Large intestine (tissue), 3 donors: ENCODE results near the gene GRIK3. TPM values are rescaled to one million over a fixed set of nuclear protein-coding genes. Genes with fewer than 3 reads are reported as not detected.

ENCODE experiments used
- DNase-seq, 2 donors: peaks; one replicate each; pipeline versions ENCODE4 v3.0.0 to v3.0.0-alpha.2; 2013
- H3K27ac ChIP-seq: one replicate; pipeline ENCODE4 v1.5.1; 2013; ENCODE audit warnings: low read length
- H3K27me3 ChIP-seq: 2 replicates; pipeline ENCODE4 v1.6.1; 2013; ENCODE audit warnings: low read length; ENCODE audit not compliant: control insufficient read depth, insufficient read depth
- H3K36me3 ChIP-seq: 2 replicates; pipeline ENCODE4 v1.6.1; 2013; ENCODE audit warnings: low read length; ENCODE audit not compliant: control insufficient read depth, insufficient read depth
- H3K4me1 ChIP-seq: one replicate; pipeline ENCODE4 v1.6.1; 2013; ENCODE audit warnings: low read length; ENCODE audit not compliant: control insufficient read depth, insufficient read depth
- H3K4me3 ChIP-seq: one replicate; pipeline ENCODE4 v1.5.1; 2013; ENCODE audit warnings: low read length
- H3K9me3 ChIP-seq: one replicate; pipeline ENCODE4 v1.6.1; 2013; ENCODE audit warnings: mild to moderate bottlenecking, low read depth, low read length, moderate library complexity; ENCODE audit not compliant: control insufficient read depth
- WGBS: methylation state at CpG from one replicate; pipeline ENCODE4 v1.1.5; 2013; ENCODE audit warnings: low lambda C conversion rate; ENCODE audit not compliant: insufficient coverage; 5-methylcytosine and 5-hydroxymethylcytosine counted together
- polyA plus RNA-seq: library from polyadenylated mRNA; unstranded; fragments of 120-200 nt; gene quantifications from one replicate; pipeline ENCODE4 v1.2.1, GENCODE V29; 2013

Gene GRIK3
- polyA plus RNA-seq, 1 donor = 4.5 TPM

- no CpG with 5 or more reads among the region's 7 CpGs for WGBS
- no peak overlapping the region for H3K27ac ChIP-seq
- H3K27me3 ChIP-seq = no peaks in the 10 kb centered on the region
Measured at GRCh38 chr1:37051346-37051745, 17.0 kb upstream of the GRIK3 start.

GRCh38 chr1:37047542-37047941 lies 13.2 kb upstream of the GRIK3 start:
- 97% methylated on average over 5 of the region's 19 CpGs for WGBS
- no peaks in the 10 kb centered on the region for H3K4me1 ChIP-seq
- H3K4me3 ChIP-seq = no peak overlapping the region
- no peaks in the 10 kb centered on the region for H3K9me3 ChIP-seq
- H3K36me3 ChIP-seq = no peaks in the 10 kb centered on the region
- peaks cover 7% of the 10 kb centered on the region for H3K27me3 ChIP-seq
- no peak for DNase-seq
- H3K27ac ChIP-seq = no peak overlapping the region

More at GRCh38 chr1:37051346-37051745, 17.0 kb upstream of the GRIK3 start:
- H3K4me3 ChIP-seq = no peak overlapping the region
- no peaks in the 10 kb centered on the region for H3K4me1 ChIP-seq
- H3K9me3 ChIP-seq = no peaks in the 10 kb centered on the region
- DNase-seq = no peak
- H3K36me3 ChIP-seq = no peaks in the 10 kb centered on the region

GRCh38 chr1:37043101-37043500 lies 8.8 kb upstream of the GRIK3 start:
- H3K9me3 ChIP-seq = no peaks in the 10 kb centered on the region
- no peaks in the 10 kb centered on the region for H3K4me1 ChIP-seq
- H3K4me3 ChIP-seq = no peak overlapping the region
- no peaks in the 10 kb centered on the region for H3K36me3 ChIP-seq
- WGBS = no CpG with 5 or more reads among the region's 2 CpGs
- H3K27ac ChIP-seq = no peak overlapping the region
- peaks cover 38% of the 10 kb centered on the region for H3K27me3 ChIP-seq
- no peak for DNase-seq

DNA sequence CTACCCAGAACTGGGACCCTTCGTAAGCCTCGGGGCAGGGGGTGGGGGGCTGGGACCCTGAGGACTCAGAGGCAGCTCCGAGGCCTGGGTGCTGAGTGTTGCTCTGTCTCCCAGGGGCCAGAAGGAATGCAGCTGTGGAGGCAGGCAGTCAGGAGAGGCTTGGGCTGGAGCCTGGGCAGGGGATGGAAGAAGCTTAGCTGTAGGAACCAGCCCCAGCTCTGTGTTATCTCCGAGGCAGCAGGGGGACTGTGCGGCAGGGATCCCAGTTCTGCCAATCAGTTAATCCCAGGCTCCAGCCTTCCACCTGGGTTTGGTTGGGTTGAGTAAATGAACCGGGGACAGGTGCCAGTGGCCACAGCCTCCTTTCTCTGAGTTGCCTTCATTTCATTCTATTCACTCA lies 8.2 kb upstream of the GRIK3 start:
- no peaks in the 10 kb centered on the region for H3K9me3 ChIP-seq
- H3K4me1 ChIP-seq = no peaks in the 10 kb centered on the region
- no peak overlapping the region for H3K27ac ChIP-seq
- H3K36me3 ChIP-seq = no peaks in the 10 kb centered on the region
- peaks cover 44% of the 10 kb centered on the region for H3K27me3 ChIP-seq
- no peak for DNase-seq
- H3K4me3 ChIP-seq = no peak overlapping the region
- no CpG with 5 or more reads among the region's 6 CpGs for WGBS

- WGBS = no CpG with 5 or more reads among the region's 2 CpGs
- peaks cover 53% of the 10 kb centered on the region for H3K27me3 ChIP-seq
- H3K36me3 ChIP-seq = no peaks in the 10 kb centered on the region
Measured at GRCh38 chr1:37041483-37041882, 7.2 kb upstream of the GRIK3 start.

DNA sequence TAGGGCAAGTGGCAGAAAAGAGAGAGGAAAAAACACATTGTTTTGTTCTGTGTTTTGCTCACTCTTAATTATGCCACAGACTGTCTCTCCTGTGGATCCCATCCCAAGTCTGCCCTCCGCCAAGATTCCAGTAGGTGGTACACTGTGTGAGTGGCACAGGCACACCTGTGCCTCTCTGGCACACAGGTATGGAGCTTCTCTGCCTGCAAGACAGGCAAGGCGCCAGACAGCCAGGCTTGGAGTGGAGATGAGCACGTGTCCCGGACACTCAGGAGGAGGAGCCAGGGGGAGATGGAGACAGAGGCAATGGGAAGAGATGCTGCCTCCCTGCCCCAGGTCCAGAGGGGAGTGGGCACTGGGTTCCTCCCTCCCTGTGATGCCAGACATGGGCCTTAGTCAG lies 6.5 kb upstream of the GRIK3 start:
- no peaks in the 10 kb centered on the region for H3K36me3 ChIP-seq
- no peaks in the 10 kb centered on the region for H3K9me3 ChIP-seq
- peaks cover 60% of the 10 kb centered on the region for H3K27me3 ChIP-seq
- no peak for DNase-seq
- no peaks in the 10 kb centered on the region for H3K4me1 ChIP-seq
- no peak overlapping the region for H3K4me3 ChIP-seq
- no CpG with 5 or more reads among the region's 4 CpGs for WGBS
- no peak overlapping the region for H3K27ac ChIP-seq

More at GRCh38 chr1:37041483-37041882, 7.2 kb upstream of the GRIK3 start:
- Histone ChIP-seq H3K4me1 (no peaks in the 10 kb centered on the region), H3K4me3 (no peak overlapping the region), H3K9me3 (no peaks in the 10 kb centered on the region), H3K27ac (no peak overlapping the region)
- no peak for DNase-seq

- no CpG with 5 or more reads among the region's 3 CpGs for WGBS
- H3K4me3 ChIP-seq = no peak overlapping the region
- H3K4me1 ChIP-seq = no peaks in the 10 kb centered on the region
- peaks cover 65% of the 10 kb centered on the region for H3K27me3 ChIP-seq
- no peaks in the 10 kb centered on the region for H3K9me3 ChIP-seq
- no peaks in the 10 kb centered on the region for H3K36me3 ChIP-seq
- no peak for DNase-seq
- no peak overlapping the region for H3K27ac ChIP-seq
Measured at GRCh38 chr1:37040261-37040660, 5.9 kb upstream of the GRIK3 start.

GRCh38 chr1:37038227-37039093 lies 4.1 kb upstream of the GRIK3 start:
- Histone ChIP-seq H3K4me1 (no peaks in the 10 kb centered on the region), H3K27me3 (peaks cover 77% of the 10 kb centered on the region), H3K36me3 (no peaks in the 10 kb centered on the region), H3K27ac (no peak overlapping the region), H3K4me3 (no peak overlapping the region), H3K9me3 (no peaks in the 10 kb centered on the region)
- no peak for DNase-seq
- no CpG with 5 or more reads among the region's 16 CpGs for WGBS

DNA sequence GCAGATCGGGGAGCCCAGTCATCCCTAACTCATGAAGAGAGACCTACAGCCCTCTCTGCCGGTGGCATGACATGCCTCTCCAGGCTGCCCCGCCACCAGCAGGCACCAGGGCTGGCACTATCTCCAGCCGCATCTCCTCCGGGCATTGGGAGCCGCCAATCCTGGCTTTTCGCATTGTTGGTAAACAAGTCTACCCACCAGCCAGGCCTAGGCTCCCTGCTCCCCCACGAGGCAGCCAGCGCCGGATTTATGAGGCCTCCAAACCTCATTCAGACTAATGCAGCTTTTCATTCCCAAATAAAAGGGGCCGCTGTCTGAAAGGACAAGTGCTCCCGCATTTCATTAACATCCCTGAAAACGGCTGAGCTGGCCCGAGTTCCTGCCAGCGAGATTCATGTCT lies 3.4 kb upstream of the GRIK3 start:
- peaks cover 79% of the 10 kb centered on the region for H3K27me3 ChIP-seq
- no peaks in the 10 kb centered on the region for H3K36me3 ChIP-seq
- WGBS = no CpG with 5 or more reads among the region's 15 CpGs
- no peaks in the 10 kb centered on the region for H3K9me3 ChIP-seq
- no peaks in the 10 kb centered on the region for H3K4me1 ChIP-seq
- H3K4me3 ChIP-seq = no peak overlapping the region
- no peak overlapping the region for H3K27ac ChIP-seq
- DNase-seq = no peak

- Histone ChIP-seq H3K27ac (no peak overlapping the region), H3K36me3 (no peaks in the 10 kb centered on the region), H3K4me1 (no peaks in the 10 kb centered on the region), H3K4me3 (no peak overlapping the region), H3K27me3 (peaks cover 82% of the 10 kb centered on the region), H3K9me3 (no peaks in the 10 kb centered on the region)
- no peak for DNase-seq
- whole genome bisulfite sequencing = no CpG with 5 or more reads among the region's 13 CpGs
Measured at GRCh38 chr1:37036667-37037053, 2.3 kb upstream of the GRIK3 start.
